ENCODE results near the gene TGFBR2.
"Not testable (repeated sequence)": the region's sequence is repeated elsewhere in the genome, so short reads cannot be mapped to it uniquely, and the experiment has no call there.

The TGFBR2 gene

DNA sequence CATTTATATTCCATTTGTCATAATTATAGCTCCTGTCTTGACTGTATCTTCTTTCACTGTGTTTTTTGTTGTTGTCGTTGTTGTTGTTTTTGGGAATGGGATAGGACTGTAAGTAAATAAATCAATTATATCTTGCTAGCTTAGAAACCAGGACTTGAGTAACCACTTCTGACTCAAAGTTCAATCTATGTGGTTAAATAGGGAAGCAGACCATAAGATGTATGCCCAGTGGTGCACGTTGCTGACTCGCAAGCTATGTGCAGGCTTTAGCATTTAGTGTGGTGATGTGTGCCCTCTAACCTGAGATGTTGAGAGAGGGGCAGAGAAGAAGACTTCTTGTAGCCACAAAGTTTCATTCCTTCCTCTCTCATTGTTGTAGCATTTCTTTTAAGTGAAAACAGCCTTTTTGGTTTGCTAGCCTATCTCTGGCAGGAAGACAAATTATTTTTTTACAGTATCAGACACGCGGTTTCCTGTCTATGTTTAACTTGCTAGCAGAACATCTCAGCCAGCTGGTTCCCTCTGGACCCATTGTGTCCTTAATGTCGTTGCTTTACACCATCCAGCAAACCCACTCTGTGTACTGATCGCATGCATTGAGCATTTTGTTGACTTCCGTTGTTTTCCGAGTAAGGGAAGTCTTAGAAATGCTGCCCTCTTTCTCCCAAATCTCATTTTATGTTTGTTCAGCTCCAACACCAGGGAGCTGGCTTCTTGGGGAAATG lies 52.1 kb downstream of the TGFBR2 start:
- peak; percentile 45 to 74 for DNase-seq

DNA sequence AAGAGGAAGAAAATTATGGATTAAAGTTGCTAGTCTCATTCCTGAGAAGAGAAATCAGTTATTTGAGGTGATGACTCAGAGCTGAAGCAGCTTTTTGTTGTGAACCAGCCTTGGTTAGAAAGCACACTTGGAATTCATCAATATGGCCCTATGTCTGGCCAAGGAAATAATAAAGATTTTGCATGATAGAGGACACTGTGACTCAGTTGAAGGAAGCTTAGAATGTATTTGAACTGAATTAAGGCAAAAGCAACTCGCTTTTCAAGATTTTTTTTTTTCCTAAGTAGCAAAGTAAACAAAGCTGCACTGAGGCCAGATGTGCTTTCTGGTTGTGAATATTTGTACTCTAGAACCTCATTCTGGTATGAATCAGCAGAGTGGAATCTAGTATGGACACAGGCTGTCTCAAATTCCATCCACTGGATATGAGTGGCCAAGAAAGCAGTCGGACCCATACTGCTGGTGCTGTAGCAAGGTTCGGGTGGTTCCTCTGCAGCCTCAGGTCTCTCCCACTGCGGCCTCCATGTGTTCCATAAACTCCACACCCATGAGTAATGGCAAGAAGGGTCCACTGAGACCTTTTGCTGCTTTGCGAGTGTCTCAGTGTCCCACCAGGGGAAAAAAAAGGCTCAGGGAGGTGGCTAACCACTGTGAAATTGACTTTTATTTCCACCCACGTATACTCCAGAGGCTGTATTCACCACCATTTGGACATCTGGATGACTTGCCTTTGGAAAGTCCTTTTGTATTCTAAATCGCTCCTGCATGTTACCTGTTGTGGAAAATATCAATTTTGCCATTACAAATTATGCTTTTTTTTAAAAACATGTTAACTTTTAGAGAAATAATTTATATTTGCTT lies 53.1 kb downstream of the TGFBR2 start:
- DNase-seq: no peak

DNA sequence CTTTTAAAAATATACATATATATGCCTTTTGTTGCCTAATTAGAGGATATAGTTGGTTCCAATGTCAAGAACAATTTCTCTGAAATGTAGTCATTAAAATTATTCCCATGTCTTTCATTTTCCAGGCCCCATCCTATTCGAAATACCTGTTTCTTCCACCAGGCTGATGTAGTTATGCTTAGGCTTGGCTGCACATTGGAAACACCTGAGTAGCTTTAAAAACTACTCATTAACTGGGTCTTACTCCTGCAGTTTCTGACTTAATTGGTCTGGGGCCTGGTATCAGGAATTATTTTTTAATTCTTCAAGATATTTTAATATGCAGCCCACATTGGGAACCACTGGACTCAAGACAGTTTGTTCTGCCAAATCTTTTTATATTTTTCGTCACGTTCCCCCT lies 53.7 kb downstream of the TGFBR2 start:
- no peak for DNase-seq

DNA sequence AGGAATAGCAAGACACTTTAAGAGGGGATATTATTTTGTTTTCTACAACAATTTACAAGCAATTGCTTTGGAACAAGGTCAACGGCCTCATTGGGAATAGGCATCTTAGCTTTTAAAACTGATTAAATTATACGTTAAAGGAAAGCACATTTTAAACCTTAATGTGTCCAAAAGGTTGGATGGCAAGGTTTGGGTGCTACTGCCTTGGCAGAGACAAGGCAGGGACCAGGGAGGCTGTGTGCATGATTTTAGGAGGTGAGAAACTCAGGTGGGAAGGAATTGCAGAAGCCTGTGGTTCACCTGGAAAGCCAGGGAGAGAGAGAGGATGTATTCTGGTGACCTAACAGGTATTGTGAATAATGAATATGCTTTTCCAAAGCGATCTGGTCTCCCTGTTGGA lies 54.3 kb downstream of the TGFBR2 start:
- no peak for DNase-seq

DNA sequence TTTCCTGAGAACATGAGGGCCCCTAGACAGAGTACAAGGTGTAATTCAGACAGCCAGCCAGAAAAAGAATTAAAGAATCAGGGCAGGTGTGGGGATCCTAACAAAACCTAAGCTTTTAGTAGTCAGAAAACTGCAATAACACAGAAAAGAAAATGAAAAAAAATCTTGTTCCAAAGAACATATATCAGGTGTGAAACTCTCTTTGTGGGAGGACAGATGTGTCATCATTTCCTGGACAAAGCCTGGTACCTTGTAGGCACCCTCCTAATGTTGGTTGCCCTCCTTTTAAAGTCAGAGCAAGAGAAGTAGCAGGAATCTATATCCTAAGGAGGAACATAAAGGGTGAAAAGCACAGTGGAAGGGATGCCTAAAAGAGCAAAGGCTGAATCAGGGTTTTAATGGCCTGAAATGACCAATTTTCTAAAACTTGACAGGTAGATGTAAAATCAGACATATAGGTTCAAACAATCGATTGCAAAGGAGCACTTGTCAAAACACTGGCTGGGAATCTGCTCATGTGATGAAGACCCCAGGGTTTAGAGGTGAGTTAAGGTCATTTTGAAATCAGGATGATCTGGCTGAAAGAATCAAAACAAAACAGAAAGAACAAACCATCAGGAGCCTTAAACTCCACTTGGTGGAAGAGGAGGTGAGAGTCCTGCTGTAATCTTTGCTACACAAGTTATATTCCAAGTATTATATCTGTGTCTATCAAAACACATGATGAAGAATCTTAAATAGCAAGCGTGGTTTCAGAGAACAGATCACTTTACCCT lies 54.9 kb downstream of the TGFBR2 start:
- peak in 1 of 2 donors; percentile 49 for DNase-seq

DNA sequence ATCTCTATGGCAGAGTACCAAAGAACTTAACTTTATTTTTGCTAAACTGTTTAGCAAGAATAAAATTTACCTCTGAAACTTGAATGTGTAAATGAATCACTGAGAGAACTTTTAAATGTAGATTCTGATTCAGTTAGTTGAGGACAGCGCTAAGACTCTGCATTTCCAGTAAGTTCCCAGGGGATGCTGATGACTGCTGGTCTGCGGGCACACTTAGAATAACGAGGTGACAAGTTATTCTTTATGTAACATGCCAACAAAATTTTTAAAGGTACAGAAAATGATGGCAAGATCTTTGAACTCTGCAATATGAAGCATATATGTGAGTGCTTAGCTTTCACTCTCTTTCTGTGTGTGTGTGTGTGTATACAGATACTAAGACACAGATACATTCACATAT lies 56.4 kb downstream of the TGFBR2 start:
- DNase-seq: no peak

DNA sequence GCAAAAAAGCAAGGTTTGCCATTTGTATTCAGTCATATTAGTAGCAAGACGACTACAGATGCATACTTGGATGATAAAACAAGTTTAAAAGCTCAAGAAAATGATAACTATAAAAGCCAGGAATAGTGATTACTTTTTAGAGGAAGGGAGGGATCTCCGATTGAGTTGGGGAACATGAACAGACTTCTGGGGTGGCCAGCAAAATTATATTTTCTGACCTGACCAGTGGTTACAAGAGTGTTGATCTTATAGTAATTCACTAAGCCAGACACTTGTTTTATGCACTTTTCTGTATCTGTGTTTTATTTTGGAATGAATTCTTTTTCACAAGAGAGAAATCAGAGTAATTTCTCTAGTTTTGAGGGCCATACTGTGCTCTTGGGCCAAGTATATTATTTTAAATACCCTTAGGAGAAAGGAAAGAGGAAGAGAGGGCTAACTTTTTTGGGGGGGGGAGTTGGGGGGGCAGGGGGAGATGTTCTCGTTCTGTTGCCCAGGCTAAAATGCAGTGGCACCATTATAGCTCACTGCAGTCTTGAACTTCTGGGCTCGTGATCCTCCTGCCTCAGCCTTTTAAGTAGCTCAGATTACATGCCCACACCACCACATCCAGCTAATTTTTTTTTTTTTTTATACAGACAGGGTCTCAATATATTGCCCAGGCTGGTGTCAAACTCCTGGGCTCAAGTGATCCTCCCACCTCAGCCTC lies 57.3 kb downstream of the TGFBR2 start:
- no peak for DNase-seq

DNA sequence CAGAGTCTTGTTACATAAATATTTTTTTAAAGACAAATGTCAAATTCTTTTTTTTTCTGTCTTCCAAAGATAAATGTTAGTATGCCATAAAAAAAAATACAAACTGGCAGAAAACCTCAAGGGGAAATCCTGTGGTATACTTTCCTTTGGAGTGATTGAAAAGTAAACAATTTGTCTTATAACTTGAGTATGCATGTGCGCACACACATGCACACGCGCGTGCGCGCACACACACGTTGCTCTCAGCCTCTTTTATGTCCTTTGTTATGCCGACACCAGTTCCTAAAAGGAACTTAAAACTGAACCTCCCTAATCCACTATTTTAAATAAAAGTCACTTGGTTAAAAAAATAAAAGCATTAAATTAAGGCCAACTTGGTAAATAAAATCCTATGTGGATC lies 58.1 kb downstream of the TGFBR2 start:
- DNase-seq: peak in 1 of 2 donors; percentile 42

DNA sequence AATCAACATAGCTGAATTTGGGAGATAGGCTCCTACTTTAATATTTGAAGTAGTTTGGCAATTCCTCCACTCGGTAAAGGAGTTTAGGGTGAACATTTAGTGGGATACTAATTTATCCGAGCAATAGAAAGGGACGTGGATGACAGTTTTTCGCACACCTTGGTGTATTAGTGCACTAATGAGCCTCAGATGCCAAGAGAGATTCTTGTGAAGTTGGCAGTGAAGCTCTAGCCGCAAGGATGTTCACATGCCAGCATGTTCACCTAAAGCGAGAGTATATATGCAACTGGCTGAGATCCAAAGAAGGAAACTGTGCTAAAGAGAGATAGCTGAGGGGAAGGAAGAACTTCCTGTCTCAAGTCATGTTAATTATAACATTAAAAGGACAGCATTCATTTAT lies 58.5 kb downstream of the TGFBR2 start:
- peak in 1 of 2 donors; percentile 65 for DNase-seq

DNA sequence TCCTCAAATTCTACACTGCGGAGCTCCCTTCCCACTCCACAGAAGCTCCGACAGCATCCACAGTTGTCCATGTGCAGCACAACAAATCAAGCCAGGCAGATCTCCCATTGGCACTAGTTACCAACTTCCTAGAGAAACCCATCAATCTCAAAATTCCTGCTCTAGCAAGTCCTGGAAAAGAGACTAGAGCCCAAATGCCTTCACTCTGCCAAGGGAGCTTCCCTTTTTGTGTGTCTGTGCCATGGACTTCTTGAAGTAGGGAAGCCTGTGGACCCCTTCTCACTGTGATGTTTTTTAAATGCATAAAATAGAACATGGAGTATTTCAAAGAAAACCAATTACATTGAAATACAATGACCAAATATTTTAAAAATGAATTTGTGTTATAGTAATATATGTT lies 59.1 kb downstream of the TGFBR2 start:
- DNase-seq: no peak

DNA sequence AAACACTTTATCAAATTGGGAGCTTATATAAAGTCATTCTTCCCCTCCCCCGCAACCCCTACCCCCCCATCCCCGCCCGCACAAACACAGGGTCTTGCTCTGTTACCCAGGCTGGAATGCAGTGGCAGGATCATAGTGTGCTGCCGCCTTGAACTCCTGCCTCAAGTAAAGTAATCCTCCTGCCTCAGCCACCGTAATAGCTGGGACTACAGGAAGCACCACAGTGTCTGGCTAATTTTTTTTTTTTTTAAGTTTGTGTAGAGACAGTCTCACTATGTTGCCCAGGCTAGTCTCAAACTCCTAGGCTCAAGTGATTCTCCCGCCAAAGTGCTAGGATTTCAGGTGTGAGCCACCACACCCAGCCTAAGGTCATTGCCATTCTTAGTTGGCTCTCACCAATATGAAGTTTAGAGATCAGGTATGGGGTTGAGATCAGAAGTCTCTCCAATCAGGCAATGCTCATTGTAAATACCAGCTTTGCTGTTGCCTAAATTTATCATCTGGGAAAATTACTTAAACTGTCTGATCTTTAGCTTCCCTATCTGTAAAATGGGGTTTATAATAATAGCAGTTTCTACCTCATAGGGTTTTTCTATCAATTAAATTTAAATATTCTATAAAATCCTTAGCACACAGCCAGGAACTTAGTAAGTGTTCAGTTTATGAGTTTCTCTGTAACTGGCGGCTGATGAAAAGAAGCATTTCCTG lies 60.3 kb downstream of the TGFBR2 start:
- no peak for DNase-seq

DNA sequence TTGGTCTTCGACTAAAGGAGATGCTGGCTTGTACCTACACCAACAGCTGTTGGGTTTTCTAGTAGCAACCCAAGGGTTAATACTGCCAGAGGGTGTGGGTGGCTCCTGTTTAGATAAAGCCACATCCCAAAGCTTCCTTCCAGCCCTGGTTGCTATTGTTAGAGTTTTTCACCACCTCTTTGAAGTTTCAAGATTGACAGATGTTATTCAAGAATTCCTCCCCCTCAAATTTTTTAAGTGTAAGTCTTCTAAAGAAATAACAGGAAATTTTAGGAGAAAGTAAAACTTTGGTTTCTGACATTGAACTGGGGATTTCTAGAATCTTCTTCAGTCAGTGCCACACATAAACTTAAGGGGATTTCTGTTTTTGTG lies 60.9 kb downstream of the TGFBR2 start:
- DNase-seq: peak in 1 of 2 donors; percentile 64

DNA sequence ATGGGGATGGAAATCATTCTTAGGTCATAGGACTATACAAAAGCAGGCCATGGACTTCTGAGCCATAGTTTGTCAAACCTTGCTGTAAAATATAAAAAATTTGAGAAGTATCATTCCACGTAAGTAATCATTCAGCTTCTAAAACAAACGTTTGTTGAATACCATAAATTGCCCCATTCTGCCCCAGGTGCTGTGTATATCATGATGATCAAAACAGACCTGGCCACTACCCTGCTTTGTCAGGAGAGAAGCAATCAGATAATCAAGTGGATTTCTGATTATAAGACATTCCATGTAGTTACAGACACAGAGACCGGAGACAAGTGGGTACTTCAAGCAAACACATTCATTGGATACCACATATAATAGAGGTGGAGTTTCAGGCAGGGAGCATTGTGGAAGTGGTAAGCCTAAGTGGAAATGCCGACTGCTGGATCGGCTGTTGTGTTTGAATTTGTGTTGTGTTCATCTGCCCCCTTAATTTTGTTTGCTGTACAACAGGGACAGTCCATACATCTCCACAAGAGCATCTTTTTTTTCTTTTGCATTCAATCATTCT lies 61.7 kb downstream of the TGFBR2 start:
- no peak for DNase-seq

DNA sequence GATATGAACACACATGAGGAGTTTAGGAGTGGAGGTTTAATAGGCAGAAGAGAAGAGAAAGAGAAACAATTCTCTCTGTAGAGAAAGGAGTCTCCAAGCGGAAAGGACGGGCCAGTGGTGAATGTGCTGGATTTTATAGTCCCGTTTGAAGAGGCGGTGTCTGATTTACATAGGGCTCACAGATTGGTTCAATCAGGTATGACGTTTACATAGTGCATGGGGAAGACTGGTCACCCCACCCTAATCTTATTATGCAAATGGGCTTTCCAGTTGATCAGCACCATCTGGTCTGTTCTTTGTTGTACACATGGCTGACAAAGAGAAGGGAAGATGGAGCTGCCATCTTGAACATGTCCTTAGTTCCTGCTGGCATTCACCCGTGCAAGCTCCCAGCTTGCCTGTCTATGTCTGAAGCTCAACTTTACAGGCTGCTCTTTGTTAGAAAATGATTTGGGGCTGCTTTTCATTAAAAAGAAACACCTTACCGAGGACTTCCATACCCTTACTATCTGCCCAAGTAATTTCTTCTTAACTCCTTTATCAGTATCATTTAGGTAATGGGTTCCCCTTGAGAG lies 63.0 kb downstream of the TGFBR2 start:
- DNase-seq: not testable (repeated sequence)

DNA sequence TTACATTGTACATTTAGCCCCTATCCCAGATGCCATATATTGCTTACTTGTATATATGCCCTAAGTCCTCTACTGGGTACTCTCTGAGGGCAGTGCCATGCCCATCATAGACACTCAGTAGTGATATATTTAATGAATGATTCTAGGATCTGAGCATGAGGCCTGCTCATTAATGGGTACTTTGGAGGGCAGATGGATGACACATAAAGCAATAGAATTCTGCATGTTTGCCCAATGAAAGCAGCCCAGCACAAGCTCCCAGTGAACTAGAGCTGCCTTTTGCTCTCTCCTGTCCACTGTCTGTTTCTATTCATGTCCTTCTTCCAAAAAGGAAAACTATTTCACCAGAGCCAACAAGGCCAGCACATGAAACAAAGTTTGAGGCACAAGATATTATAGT lies 63.9 kb downstream of the TGFBR2 start:
- DNase-seq: no peak

DNA sequence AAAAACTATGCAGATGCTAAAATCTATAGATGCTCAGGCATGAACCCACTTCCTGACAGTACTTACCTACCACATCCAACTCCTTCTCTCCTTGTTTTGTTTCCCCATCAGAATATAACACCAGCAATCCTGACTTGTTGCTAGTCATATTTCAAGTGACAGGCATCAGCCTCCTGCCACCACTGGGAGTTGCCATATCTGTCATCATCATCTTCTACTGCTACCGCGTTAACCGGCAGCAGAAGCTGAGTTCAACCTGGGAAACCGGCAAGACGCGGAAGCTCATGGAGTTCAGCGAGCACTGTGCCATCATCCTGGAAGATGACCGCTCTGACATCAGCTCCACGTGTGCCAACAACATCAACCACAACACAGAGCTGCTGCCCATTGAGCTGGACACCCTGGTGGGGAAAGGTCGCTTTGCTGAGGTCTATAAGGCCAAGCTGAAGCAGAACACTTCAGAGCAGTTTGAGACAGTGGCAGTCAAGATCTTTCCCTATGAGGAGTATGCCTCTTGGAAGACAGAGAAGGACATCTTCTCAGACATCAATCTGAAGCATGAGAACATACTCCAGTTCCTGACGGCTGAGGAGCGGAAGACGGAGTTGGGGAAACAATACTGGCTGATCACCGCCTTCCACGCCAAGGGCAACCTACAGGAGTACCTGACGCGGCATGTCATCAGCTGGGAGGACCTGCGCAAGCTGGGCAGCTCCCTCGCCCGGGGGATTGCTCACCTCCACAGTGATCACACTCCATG lies 65.3 kb downstream of the TGFBR2 start:
- no peak for DNase-seq

DNA sequence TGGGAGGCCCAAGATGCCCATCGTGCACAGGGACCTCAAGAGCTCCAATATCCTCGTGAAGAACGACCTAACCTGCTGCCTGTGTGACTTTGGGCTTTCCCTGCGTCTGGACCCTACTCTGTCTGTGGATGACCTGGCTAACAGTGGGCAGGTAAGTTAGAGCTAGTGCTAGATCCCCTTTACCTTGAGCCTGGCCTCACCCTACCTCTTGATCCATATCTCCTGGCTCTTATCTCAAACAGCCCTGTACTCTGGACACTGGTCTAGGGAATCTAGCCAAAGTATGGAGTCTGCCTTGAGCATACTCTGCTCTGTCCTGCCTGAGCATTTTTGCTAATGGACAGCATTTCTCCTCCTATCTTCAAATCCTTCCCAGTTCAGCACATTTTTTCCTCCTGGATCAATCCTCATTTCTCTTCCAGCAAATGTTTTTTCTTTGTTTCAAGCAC lies 65.9 kb downstream of the TGFBR2 start:
- DNase-seq: no peak

DNA sequence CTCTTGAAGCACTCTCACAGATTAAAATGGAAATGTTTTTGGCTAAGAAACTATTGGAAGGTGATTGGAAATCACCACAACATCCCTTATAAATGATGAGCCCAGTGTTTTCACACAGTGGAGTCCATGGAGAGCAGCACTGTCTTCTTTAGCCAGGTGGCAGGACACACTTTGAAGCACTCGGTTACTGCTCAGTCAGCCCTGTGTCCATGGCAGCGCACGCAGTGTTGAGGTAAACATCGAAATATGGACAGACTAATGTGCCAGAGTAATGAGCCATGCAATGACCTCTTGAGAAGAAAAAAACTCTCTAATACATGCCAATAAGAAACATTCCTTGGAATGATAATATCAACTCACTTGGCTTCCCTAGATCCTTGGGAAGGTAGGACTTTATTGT lies 66.6 kb downstream of the TGFBR2 start:
- DNase-seq: no peak

DNA sequence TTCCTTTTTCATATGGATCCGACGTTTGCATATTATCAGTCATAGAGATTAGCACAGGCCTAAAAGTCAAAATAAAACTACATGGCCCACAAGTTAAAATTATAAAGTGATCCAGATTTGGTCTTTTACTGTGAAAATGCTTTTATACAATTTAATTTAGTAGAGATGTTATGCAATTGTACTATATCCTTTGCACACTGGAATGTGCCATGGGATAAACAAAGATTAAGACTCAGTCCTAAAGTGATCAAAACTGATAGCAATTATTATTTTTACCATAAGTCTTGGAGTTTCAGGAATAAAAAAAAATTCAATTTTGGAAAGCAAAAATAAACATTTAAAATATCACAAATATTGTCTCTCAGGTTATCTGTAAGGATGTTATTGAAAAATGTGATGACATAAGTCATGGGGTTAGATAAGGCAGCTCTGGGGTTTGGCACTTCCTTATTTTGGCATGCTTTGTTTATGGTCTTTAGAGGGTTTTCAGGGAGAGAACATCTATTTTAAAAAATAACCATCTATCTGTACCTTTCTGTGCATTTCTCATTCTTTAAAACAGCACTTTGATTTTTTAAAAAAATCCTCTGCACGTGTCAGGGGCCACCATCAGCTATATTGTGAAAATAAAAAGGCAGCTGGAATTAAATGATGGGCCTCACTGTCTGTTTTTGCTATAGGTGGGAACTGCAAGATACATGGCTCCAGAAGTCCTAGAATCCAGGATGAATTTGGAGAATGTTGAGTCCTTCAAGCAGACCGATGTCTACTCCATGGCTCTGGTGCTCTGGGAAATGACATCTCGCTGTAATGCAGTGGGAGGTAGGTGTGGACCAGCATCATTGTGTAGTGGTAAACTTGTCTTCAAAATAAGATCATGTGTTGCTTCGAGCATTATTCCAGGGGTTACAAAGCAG lies 67.3 kb downstream of the TGFBR2 start:
- no peak for DNase-seq

DNA sequence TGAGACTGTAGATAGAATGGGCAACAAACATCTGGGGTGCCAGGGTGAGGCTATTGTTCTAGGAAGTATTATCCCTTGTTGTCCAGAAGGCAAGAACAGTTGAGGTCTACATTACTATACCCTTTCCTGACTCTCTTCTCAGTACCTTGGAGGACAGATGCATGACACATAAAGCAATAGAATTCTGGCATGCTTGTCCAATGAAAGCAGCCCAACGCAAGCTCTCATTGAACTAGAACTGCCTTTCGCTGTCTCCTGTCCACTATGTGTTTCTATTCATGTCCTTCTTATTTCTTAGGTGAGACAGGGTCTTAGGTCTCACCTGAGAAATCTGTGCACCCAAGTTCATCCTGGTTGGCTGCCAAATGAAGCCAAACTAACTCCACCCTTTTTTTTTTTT lies 68.6 kb downstream of the TGFBR2 start:
- no peak for DNase-seq

Data from CD4-positive, alpha-beta T cell treated with Interferon alpha-2 for 1 hour (primary cell).